ENCODE data around the gene MRM2.

Gene MRM2

DNA sequence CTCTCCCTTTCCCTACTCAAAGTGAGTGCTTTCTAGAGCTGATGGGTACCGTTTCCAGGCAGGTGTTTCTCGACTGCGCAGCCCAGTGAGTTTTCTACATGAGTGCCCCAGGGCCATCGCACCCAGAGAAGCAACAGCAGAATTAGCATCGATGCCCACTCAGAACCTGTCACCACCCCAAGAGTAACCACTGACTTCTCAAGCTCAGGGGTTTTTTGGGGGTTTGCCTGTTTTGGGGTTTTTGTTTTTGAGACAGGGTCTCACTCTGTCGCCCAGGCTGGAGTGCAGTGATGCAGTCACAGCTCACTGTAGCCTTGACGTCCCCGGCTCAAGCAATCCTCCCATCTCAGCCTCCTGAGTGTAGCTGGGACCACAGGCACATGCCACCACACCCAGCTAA is 46.5 kb upstream of the MRM2 start:
- TF ChIP-seq ZNF565 (CRISPR knock-in tag; conservative IDR thresholded peaks at IDR 0.05; ENCODE audit: low read depth) (no peak), ZNF70 (CRISPR knock-in tag; IDR thresholded peaks at IDR 0.05) (no peak), GLIS3 (CRISPR knock-in tag; IDR thresholded peaks at IDR 0.05) (no peak), ARNTL (CRISPR knock-in tag; IDR thresholded peaks at IDR 0.05; ENCODE audit: borderline replicate concordance, low read depth) (no peak), TOX (CRISPR knock-in tag; IDR thresholded peaks at IDR 0.05; ENCODE audit: borderline replicate concordance) (no peak), ZFP30 (CRISPR knock-in tag; IDR thresholded peaks at IDR 0.05) (no peak), TCF4 (CRISPR knock-in tag; IDR thresholded peaks at IDR 0.05; ENCODE audit: borderline replicate concordance) (no peak), BACH2 (CRISPR knock-in tag; IDR thresholded peaks at IDR 0.05; ENCODE audit: borderline replicate concordance) (no peak), ZFP3 (CRISPR knock-in tag; IDR thresholded peaks at IDR 0.05) (no peak), SNAI2 (CRISPR knock-in tag; IDR thresholded peaks at IDR 0.05) (no peak), ISL1 (CRISPR knock-in tag; IDR thresholded peaks at IDR 0.05) (no peak), RARB (CRISPR knock-in tag; IDR thresholded peaks at IDR 0.05) (no peak)
- TF ChIP-seq, protein P1, sequence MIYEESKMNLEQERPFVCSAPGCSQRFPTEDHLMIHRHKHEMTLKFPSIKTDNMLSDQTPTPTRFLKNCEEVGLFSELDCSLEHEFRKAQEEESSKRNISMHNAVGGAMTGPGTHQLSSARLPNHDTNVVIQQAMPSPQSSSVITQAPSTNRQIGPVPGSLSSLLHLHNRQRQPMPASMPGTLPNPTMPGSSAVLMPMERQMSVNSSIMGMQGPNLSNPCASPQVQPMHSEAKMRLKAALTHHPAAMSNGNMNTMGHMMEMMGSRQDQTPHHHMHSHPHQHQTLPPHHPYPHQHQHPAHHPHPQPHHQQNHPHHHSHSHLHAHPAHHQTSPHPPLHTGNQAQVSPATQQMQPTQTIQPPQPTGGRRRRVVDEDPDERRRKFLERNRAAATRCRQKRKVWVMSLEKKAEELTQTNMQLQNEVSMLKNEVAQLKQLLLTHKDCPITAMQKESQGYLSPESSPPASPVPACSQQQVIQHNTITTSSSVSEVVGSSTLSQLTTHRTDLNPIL (CRISPR knock-in tag; IDR thresholded peaks at IDR 0.05; ENCODE audit: low read depth) = no peak
- TF ChIP-seq, protein P2, sequence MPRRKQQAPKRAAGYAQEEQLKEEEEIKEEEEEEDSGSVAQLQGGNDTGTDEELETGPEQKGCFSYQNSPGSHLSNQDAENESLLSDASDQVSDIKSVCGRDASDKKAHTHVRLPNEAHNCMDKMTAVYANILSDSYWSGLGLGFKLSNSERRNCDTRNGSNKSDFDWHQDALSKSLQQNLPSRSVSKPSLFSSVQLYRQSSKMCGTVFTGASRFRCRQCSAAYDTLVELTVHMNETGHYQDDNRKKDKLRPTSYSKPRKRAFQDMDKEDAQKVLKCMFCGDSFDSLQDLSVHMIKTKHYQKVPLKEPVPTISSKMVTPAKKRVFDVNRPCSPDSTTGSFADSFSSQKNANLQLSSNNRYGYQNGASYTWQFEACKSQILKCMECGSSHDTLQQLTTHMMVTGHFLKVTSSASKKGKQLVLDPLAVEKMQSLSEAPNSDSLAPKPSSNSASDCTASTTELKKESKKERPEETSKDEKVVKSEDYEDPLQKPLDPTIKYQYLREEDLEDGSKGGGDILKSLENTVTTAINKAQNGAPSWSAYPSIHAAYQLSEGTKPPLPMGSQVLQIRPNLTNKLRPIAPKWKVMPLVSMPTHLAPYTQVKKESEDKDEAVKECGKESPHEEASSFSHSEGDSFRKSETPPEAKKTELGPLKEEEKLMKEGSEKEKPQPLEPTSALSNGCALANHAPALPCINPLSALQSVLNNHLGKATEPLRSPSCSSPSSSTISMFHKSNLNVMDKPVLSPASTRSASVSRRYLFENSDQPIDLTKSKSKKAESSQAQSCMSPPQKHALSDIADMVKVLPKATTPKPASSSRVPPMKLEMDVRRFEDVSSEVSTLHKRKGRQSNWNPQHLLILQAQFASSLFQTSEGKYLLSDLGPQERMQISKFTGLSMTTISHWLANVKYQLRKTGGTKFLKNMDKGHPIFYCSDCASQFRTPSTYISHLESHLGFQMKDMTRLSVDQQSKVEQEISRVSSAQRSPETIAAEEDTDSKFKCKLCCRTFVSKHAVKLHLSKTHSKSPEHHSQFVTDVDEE (CRISPR knock-in tag; IDR thresholded peaks at IDR 0.05) = no peak
- no peak for ATAC-seq

DNA sequence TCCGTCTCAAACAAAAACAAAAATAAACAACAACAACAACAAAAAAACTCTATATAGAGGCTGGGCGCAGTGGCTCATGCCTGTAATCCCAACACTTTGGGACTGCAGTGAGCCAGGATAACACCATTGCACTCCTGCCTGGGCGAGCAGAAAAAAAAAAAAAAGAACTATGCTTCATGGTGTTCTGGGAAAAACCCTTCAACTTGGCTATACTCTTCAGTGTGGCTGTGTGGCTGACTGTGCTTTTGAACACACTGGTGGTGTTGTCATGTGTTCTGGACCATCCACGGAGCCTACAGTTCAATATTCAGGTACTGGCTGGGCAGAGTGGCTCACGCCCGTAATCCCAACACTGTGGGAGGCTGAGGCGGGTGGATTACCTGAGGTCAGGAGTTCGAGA is 45.7 kb upstream of the MRM2 start:
- ATAC-seq = no peak
- no peak for TF ChIP-seq GLIS3 (CRISPR knock-in tag; IDR thresholded peaks at IDR 0.05)
- no peak for TF ChIP-seq ESRRG (CRISPR knock-in tag; IDR thresholded peaks at IDR 0.05)
- no peak for TF ChIP-seq ZFP3 (CRISPR knock-in tag; IDR thresholded peaks at IDR 0.05)
- TF ChIP-seq ARNTL (CRISPR knock-in tag; IDR thresholded peaks at IDR 0.05; ENCODE audit: borderline replicate concordance, low read depth) = no peak
- TF ChIP-seq ZC3H10 (CRISPR knock-in tag; IDR thresholded peaks at IDR 0.05) = no peak
- no peak for TF ChIP-seq ZNF8 (CRISPR knock-in tag; IDR thresholded peaks at IDR 0.05)
- no peak for TF ChIP-seq ZFP30 (CRISPR knock-in tag; IDR thresholded peaks at IDR 0.05)
- TF ChIP-seq, protein P3, sequence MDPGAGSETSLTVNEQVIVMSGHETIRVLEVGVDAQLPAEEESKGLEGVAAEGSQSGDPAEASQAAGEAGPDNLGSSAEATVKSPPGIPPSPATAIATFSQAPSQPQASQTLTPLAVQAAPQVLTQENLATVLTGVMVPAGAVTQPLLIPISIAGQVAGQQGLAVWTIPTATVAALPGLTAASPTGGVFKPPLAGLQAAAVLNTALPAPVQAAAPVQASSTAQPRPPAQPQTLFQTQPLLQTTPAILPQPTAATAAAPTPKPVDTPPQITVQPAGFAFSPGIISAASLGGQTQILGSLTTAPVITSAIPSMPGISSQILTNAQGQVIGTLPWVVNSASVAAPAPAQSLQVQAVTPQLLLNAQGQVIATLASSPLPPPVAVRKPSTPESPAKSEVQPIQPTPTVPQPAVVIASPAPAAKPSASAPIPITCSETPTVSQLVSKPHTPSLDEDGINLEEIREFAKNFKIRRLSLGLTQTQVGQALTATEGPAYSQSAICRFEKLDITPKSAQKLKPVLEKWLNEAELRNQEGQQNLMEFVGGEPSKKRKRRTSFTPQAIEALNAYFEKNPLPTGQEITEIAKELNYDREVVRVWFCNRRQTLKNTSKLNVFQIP (CRISPR knock-in tag; IDR thresholded peaks at IDR 0.05; ENCODE audit: borderline replicate concordance, low read depth) = no peak

DNA sequence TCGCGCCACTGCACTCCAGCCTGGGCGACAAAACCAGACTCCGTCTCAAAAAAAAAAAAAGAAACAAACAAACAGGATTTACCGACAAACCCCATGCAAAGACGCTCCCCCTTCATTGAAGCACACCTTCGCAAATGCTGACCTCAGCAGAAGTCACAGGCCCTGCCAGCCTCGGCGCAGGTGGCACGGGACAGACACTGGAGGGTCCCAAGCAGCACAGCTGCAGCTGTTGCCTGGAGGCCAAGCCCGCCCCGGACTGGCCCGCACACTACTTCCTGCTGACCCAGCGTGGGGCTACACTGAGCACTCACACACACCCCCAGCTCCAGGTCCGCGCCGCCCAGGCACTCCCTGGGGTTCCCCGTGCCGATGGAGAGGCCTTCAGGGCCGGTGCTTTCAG is 41.1 kb upstream of the MRM2 start:
- ATAC-seq = no peak; the same call in 2 of the 3 replicates
- TF ChIP-seq SNAI2 (CRISPR knock-in tag; IDR thresholded peaks at IDR 0.05) (no peak), GLIS3 (CRISPR knock-in tag; IDR thresholded peaks at IDR 0.05) (no peak), TOX (CRISPR knock-in tag; IDR thresholded peaks at IDR 0.05; ENCODE audit: borderline replicate concordance) (no peak), ARNTL (CRISPR knock-in tag; IDR thresholded peaks at IDR 0.05; ENCODE audit: borderline replicate concordance, low read depth) (no peak), ISL1 (CRISPR knock-in tag; IDR thresholded peaks at IDR 0.05) (no peak), OSR1 (CRISPR knock-in tag; IDR thresholded peaks at IDR 0.05) (no peak), TCF4 (CRISPR knock-in tag; IDR thresholded peaks at IDR 0.05; ENCODE audit: borderline replicate concordance) (no peak), ESRRG (CRISPR knock-in tag; IDR thresholded peaks at IDR 0.05) (no peak), PPARA (CRISPR knock-in tag; IDR thresholded peaks at IDR 0.05; ENCODE audit: borderline replicate concordance) (no peak)
- TF ChIP-seq, protein P3 (CRISPR knock-in tag; IDR thresholded peaks at IDR 0.05; ENCODE audit: borderline replicate concordance, low read depth) = no peak
- TF ChIP-seq, protein P1 (CRISPR knock-in tag; IDR thresholded peaks at IDR 0.05; ENCODE audit: low read depth) = no peak
- TF ChIP-seq, protein P4, sequence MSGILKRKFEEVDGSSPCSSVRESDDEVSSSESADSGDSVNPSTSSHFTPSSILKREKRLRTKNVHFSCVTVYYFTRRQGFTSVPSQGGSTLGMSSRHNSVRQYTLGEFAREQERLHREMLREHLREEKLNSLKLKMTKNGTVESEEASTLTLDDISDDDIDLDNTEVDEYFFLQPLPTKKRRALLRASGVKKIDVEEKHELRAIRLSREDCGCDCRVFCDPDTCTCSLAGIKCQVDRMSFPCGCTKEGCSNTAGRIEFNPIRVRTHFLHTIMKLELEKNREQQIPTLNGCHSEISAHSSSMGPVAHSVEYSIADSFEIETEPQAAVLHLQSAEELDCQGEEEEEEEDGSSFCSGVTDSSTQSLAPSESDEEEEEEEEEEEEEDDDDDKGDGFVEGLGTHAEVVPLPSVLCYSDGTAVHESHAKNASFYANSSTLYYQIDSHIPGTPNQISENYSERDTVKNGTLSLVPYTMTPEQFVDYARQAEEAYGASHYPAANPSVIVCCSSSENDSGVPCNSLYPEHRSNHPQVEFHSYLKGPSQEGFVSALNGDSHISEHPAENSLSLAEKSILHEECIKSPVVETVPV (CRISPR knock-in tag; IDR thresholded peaks at IDR 0.05) = no peak
